ENCODE results near the gene RORB.

GRCh38 chr9:74503666-74504065 is 6.5 kb downstream of the RORB start:
- TF ChIP-seq CTCF (IDR thresholded peaks at IDR 0.05) (no peak), POLR2A (IDR thresholded peaks at IDR 0.05) (no peak)

Data from tibial nerve (tissue), 3 donors.